GM12801 (cell line): ENCODE data around the gene CDKAL1.

Source experiments
- TF ChIP-seq, protein P1 (sequence below): IDR thresholded peaks from one replicate; pipeline ENCODE4 v1.5.1; 2011; ENCODE audit warnings: control low read depth; ENCODE audit not compliant: insufficient read length; ENCODE audit errors: extremely low read depth

CDKAL1 gene

DNA sequence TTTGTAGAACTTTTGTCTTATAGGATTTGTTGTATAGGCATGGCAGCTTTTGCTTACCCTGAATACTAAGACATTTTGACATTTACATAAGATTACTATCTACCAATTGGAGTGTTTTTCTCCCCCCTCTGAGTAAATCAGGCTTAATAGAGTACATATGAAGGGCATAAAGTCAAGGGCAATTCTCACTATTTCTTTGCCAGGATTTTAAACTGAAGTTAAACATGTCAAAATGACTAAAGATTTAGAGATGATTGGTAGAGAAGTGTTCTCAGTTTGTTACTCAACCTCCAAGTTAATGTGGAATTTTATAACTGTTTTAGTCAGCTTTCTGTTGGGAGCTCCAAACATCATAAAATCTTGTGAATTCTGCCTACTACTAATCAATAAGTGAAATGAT, 157.8 kb downstream of the CDKAL1 start:
- TF ChIP-seq, protein P1, sequence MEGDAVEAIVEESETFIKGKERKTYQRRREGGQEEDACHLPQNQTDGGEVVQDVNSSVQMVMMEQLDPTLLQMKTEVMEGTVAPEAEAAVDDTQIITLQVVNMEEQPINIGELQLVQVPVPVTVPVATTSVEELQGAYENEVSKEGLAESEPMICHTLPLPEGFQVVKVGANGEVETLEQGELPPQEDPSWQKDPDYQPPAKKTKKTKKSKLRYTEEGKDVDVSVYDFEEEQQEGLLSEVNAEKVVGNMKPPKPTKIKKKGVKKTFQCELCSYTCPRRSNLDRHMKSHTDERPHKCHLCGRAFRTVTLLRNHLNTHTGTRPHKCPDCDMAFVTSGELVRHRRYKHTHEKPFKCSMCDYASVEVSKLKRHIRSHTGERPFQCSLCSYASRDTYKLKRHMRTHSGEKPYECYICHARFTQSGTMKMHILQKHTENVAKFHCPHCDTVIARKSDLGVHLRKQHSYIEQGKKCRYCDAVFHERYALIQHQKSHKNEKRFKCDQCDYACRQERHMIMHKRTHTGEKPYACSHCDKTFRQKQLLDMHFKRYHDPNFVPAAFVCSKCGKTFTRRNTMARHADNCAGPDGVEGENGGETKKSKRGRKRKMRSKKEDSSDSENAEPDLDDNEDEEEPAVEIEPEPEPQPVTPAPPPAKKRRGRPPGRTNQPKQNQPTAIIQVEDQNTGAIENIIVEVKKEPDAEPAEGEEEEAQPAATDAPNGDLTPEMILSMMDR = no peak

DNA sequence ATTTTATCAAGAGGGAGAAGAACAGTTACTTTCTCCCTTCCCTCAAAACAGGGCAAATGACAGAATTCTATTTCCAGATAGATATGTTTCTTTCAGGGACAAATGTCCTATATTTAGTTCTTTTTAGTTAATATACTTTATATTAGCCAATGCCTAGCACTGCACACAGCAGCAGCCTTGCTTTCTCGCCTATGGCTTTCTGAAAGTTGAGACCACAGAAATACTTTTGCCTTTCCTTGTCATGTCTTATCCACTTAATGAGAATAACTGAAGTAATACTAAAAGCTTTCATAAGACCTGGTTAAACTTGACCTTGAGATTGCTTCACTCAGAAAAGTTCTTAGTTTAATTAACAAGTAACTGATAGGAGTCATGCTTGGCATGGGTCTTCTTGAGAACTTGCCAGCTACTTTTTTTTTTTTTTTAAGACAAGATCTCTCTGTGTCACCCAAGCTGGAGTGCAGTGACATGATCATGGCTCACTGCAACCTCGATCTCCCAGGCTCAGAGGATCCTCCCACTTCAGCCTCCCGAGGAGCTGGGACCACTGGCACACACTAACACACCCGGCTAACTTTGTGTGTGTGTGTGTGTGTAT, 159.3 kb downstream of the CDKAL1 start:
- TF ChIP-seq, protein P1 = no peak

DNA sequence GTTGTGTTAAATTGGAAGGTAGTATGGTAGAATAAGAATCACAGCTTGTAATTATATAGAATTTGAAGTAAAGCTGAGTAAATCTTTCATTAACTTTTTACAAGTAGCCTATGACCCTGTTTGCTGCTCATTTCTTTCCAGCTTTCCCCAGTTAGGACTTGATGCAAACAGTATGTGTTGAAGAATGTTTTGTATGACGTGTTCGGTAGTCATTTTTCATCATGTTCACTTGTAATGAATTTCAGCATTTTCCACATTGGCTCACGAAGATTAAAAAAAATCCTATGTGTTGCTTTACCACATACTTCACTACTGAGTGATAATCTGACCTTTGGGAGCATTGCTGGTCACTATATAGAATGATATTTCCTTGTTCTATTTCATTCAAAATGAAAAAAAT, 162.4 kb downstream of the CDKAL1 start:
- TF ChIP-seq, protein P1 = no peak

DNA sequence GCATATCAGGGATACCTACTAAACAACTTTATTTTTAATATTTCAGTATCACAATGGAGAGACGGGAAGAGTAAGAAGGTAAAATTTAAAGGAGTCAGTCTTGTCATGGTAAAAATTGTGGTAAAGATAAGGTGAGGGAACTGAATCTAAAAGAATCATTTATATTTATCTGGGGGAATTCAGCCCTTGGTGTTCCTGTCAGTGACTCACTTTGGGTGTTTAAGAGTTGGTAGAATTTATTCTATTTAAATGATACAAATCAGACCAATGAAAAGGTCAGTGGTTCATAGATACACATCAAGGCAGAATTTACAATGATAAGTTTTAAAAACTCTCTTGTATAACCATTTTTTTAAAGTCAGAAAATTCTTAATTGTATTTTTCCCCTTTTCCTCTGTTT, 164.4 kb downstream of the CDKAL1 start:
- TF ChIP-seq, protein P1 = no peak

DNA sequence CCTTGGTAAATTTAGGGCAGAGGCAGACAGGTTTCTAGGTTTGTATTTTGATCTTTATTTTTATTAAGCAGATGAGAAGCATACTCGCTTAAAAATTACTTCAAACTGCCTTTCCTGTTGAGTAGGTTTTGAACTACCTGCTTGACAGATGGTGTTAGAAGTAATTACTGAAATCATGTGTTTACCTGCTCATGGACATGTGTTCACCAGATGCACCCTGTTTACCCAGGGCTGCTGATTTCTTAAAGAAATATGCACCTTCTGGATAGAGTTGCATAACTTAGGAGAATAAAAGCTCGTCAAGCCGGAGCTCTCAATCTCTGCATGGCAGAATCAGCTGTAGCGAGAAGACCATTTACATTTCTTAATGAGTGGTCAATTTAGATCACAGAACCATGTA, 165.1 kb downstream of the CDKAL1 start:
- TF ChIP-seq, protein P1 = no peak

DNA sequence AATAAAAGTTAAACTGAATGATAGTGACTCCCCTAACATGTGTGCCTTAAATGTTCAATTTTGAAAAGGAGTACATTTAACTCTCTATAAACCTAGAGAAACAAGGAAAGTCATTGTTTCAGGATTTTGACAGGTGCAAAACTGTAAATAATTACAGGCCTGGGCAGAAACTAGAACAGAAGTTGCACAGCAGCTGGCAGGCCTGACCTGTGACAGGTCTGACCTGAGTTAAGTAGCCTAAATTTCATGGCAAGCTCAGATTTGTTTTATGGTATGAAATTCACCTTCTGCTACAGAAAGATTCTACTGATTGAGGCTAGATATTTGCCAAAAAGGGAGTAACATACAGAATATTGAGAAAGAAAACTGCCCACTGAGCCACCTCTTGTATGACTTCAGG, 166.1 kb downstream of the CDKAL1 start:
- TF ChIP-seq, protein P1 = no peak

DNA sequence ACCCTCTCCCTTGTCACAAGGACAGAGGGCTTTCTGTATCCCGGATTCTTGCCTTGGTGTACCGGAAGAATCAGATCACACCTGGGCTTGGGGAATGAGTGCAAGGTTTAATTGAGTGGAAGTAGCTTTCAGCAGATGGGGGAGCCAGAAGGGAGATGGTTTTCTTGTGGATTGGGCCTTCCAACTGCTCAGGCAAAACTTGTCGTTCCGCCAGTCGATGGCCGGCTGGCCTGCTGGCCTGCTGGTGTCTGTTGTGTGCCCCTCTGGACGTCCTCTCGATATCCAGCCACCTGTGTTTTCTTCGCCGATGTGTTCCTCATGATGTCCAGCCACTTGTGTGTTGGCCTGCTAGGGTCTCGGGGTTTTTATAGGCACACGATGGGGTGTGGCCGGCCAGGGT, 168.1 kb downstream of the CDKAL1 start:
- TF ChIP-seq, protein P1 = no peak
